Measurements from ENCODE around the gene ABTB1.

ABTB1 gene

GRCh38 chr3:127689266-127689860 is 16.6 kb downstream of the ABTB1 start:
- Histone ChIP-seq H3K79me2 (ENCODE audit: insufficient read depth, low read length) (no peaks in the 10 kb centered on the region), H2AFZ (ENCODE audit: low read length) (no peak overlapping the region), H3K9ac (ENCODE audit: low read length) (no peak overlapping the region), H3K4me2 (ENCODE audit: low read length) (no peak overlapping the region), H3F3A (ENCODE audit: insufficient read depth, low read length) (no peaks in the 10 kb centered on the region), H3K27ac (ENCODE audit: low read depth, low read length, poor library complexity, severe bottlenecking) (no peak overlapping the region), H3K27me3 (ENCODE audit: insufficient read depth, low read length) (peaks cover 3% of the 10 kb centered on the region; the same call in 1 of the 2 replicates), H3K9me3 (ENCODE audit: low read length) (no peaks in the 10 kb centered on the region), H3K4me1 (ENCODE audit: insufficient read depth, low read length, severe bottlenecking) (no peaks in the 10 kb centered on the region), H3K9me2 (ENCODE audit: low read depth, low read length) (no peaks in the 10 kb centered on the region), H3K36me3 (ENCODE audit: insufficient read depth, low read length) (no peaks in the 10 kb centered on the region), H3K4me3 (ENCODE audit: low read depth, low read length, poor library complexity, severe bottlenecking) (no peak overlapping the region), H4K20me1 (ENCODE audit: insufficient read depth, low read length) (no peaks in the 10 kb centered on the region)
- TF ChIP-seq EZH2 (IDR thresholded peaks at IDR 0.05; ENCODE audit: borderline replicate concordance, low read length) (no peak), CTCF (IDR thresholded peaks at IDR 0.05; ENCODE audit: low read length) (no peak)

- Histone ChIP-seq H3K27me3 (ENCODE audit: insufficient read depth, low read length) (peaks cover 3% of the 10 kb centered on the region; the same call in 1 of the 2 replicates), H3K27ac (ENCODE audit: low read depth, low read length, poor library complexity, severe bottlenecking) (no peak overlapping the region)
Measured at GRCh38 chr3:127690106-127690505, 17.4 kb downstream of the ABTB1 start.

GRCh38 chr3:127690823-127691452 is 18.2 kb downstream of the ABTB1 start:
- Histone ChIP-seq H3K36me3 (ENCODE audit: insufficient read depth, low read length) (no peaks in the 10 kb centered on the region), H3K9me3 (ENCODE audit: low read length) (no peaks in the 10 kb centered on the region), H3K27ac (ENCODE audit: low read depth, low read length, poor library complexity, severe bottlenecking) (no peak overlapping the region), H4K20me1 (ENCODE audit: insufficient read depth, low read length) (no peaks in the 10 kb centered on the region), H2AFZ (ENCODE audit: low read length) (no peak overlapping the region), H3F3A (ENCODE audit: insufficient read depth, low read length) (no peaks in the 10 kb centered on the region), H3K9me2 (ENCODE audit: low read depth, low read length) (no peaks in the 10 kb centered on the region), H3K27me3 (ENCODE audit: insufficient read depth, low read length) (peaks cover 3% of the 10 kb centered on the region; the same call in 1 of the 2 replicates), H3K79me2 (ENCODE audit: insufficient read depth, low read length) (no peaks in the 10 kb centered on the region), H3K9ac (ENCODE audit: low read length) (no peak overlapping the region), H3K4me3 (ENCODE audit: low read depth, low read length, poor library complexity, severe bottlenecking) (no peak overlapping the region), H3K4me1 (ENCODE audit: insufficient read depth, low read length, severe bottlenecking) (no peaks in the 10 kb centered on the region), H3K4me2 (ENCODE audit: low read length) (no peak overlapping the region)
- no peak for TF ChIP-seq EZH2 (IDR thresholded peaks at IDR 0.05; ENCODE audit: borderline replicate concordance, low read length)
- TF ChIP-seq CTCF (IDR thresholded peaks at IDR 0.05; ENCODE audit: low read length), result peak; percentile 30; the same call in 1 of the 2 replicates

More at GRCh38 chr3:127690106-127690505, 17.4 kb downstream of the ABTB1 start:
- no peaks in the 10 kb centered on the region for H3K4me1 ChIP-seq (ENCODE audit: insufficient read depth, low read length, severe bottlenecking)
- no peaks in the 10 kb centered on the region for H3K79me2 ChIP-seq (ENCODE audit: insufficient read depth, low read length)
- no peak overlapping the region for H3K4me3 ChIP-seq (ENCODE audit: low read depth, low read length, poor library complexity, severe bottlenecking)
- H4K20me1 ChIP-seq (ENCODE audit: insufficient read depth, low read length), result no peaks in the 10 kb centered on the region
- TF ChIP-seq EZH2 (IDR thresholded peaks at IDR 0.05; ENCODE audit: borderline replicate concordance, low read length) (no peak), CTCF (IDR thresholded peaks at IDR 0.05; ENCODE audit: low read length) (no peak)
- no peak overlapping the region for H3K9ac ChIP-seq (ENCODE audit: low read length)
- no peaks in the 10 kb centered on the region for H3K9me3 ChIP-seq (ENCODE audit: low read length)
- no peak overlapping the region for H2AFZ ChIP-seq (ENCODE audit: low read length)
- no peaks in the 10 kb centered on the region for H3K9me2 ChIP-seq (ENCODE audit: low read depth, low read length)
- no peaks in the 10 kb centered on the region for H3F3A ChIP-seq (ENCODE audit: insufficient read depth, low read length)
- no peak overlapping the region for H3K4me2 ChIP-seq (ENCODE audit: low read length)
- no peaks in the 10 kb centered on the region for H3K36me3 ChIP-seq (ENCODE audit: insufficient read depth, low read length)
